WI38 (cell line): ENCODE measurements around the gene SHISA4.
"Not testable (repeated sequence)": the region's sequence is repeated elsewhere in the genome, so short reads cannot be mapped to it uniquely, and the experiment has no call there.

Experiments used
- H3K4me3 ChIP-seq: 2 replicates; pipeline ENCODE4 v1.5.1; 2011; ENCODE audit warnings: low read depth, mild to moderate bottlenecking, control low read depth, low read length
- TF ChIP-seq, protein P1 (sequence below): IDR thresholded peaks from 2 replicates; pipeline ENCODE4 v1.5.1; 2012; ENCODE audit warnings: low read depth, mild to moderate bottlenecking, control low read depth, low read length

SHISA4 gene, protein sequence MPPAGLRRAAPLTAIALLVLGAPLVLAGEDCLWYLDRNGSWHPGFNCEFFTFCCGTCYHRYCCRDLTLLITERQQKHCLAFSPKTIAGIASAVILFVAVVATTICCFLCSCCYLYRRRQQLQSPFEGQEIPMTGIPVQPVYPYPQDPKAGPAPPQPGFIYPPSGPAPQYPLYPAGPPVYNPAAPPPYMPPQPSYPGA

DNA sequence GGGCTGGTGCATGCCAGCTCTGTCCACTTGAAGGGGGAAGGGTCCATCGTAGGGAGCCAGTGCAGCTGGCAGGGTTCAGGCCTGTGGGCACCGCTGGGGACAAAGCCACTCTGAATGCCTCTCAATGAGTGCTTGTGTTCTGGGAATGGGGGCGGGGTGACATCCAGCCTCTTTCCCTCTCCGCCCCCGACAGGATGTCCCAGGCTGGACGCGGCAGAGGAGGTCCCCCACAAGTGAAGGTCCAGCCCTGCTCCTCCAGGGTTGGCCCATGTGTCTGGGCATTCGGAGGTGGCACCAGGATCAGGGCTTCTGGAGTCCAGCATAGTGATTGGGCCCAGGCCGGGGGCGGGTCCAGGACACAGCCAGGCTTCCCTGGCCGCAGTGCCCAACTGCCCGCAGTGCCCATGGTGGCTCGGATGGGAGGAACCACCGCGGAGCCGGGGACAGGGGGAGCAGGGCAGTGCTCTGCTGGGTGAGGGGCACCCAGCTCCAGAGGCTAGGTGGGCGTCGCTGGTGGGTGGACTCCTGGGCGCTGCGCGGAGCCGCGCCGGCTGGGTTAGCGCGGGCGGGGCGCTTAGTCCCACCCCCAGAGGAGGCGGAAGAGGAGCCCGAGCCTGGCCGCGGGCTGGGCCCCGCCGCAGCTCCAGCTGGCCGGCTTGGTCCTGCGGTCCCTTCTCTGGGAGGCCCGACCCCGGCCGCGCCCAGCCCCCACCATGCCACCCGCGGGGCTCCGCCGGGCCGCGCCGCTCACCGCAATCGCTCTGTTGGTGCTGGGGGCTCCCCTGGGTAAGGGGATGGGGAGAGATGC lies at the start of gene SHISA4:
TSS of gene SHISA4 (plus strand) at position 617 of the 808 bp plus-strand sequence. CDS start at position 714, 97 bp downstream.
- TF ChIP-seq, protein P1, sequence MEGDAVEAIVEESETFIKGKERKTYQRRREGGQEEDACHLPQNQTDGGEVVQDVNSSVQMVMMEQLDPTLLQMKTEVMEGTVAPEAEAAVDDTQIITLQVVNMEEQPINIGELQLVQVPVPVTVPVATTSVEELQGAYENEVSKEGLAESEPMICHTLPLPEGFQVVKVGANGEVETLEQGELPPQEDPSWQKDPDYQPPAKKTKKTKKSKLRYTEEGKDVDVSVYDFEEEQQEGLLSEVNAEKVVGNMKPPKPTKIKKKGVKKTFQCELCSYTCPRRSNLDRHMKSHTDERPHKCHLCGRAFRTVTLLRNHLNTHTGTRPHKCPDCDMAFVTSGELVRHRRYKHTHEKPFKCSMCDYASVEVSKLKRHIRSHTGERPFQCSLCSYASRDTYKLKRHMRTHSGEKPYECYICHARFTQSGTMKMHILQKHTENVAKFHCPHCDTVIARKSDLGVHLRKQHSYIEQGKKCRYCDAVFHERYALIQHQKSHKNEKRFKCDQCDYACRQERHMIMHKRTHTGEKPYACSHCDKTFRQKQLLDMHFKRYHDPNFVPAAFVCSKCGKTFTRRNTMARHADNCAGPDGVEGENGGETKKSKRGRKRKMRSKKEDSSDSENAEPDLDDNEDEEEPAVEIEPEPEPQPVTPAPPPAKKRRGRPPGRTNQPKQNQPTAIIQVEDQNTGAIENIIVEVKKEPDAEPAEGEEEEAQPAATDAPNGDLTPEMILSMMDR, result no peak
- H3K4me3 ChIP-seq, result peak within 1 kb of the TSS; percentile 78

DNA sequence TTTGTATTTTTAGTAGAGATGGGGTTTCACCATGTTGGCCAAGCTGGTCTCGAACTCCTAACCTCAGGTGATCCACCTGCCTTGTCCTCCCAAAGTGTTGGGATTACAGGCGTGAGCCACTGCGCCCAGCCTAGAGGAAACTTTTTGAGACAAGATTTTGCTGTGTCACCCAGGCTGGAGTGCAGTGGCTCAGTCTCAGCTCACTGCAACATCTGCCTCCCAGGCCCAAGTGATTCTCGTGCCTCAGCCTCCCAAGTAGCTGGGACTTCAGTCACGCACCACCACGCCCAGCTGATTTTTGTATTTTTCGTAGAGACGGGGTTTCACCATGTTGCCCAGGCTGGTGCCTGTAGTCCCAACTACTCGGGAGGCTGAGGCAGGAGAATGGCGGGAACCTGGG lies 49.6 kb upstream of the SHISA4 start:
- not testable (repeated sequence) for H3K4me3 ChIP-seq

DNA sequence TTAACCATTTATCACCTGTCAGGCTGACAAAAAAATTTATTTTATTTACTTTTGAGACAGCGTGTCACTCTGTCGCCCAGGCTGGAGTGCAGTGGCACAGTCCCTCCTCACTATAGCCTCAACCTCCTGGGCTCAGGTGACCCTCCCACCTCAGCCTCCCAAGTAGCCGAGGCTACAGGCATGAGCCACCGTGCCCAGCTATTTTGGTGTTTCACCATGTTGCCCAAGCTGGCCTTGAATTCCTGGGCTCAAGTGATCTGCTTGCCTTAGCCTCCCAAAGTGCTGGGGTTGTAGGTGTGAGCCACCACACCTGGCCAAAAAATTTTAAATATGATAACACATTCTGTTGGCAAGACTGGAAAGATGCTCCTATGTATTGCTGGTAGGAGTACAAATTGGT lies 48.6 kb upstream of the SHISA4 start:
- TF ChIP-seq, protein P1, result no peak
- no peak overlapping the region for H3K4me3 ChIP-seq

DNA sequence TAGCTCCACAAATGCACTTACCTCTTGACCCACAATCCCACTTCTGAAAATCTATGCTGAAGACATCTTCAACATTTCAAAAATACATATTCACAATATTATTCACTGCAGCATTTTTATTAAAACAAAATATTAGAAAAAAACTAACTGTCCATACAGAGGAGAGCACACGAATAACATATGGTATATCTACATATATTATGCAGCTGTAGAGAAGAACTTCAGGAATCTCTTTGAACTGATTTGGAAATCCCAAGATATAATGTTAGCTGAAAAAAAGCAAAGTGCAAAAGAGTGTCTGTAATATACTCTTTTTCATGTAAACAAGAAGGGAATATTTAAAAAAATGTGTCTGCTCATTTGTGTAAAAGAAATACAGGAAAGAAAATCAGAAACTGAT lies 48.2 kb upstream of the SHISA4 start:
- TF ChIP-seq, protein P1, result no peak
- H3K4me3 ChIP-seq, result no peak overlapping the region

DNA sequence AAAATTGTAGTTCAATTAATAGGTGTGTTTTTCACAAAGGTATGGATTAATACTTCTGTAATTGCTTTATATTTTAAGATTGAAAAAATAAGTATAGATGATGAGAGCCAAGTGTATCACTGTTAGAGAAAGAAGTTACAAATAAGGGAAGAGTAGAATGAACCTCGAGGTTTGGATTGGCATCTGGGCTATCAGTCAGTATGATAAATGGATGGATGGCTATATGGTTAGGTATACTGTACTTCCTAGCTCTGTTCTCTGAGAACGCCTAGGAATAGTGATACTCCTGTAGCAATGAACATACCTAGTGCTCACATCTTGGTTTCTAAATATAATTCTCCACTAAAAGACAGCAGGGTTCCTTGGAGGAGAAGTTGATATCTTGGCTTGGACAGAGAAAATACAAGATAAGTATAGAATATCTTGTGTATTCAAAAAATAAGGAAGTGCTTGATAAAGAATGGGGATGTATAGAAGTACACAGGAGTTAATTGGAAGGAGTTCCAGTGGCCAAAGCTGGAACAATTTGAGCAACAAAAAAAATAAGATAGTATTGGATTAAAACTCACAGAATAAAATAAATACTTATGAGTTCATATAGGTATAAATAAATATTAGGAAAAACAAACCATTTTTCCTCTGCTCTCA lies 47.3 kb upstream of the SHISA4 start:
- H3K4me3 ChIP-seq, result no peak overlapping the region
- TF ChIP-seq, protein P1, result no peak

DNA sequence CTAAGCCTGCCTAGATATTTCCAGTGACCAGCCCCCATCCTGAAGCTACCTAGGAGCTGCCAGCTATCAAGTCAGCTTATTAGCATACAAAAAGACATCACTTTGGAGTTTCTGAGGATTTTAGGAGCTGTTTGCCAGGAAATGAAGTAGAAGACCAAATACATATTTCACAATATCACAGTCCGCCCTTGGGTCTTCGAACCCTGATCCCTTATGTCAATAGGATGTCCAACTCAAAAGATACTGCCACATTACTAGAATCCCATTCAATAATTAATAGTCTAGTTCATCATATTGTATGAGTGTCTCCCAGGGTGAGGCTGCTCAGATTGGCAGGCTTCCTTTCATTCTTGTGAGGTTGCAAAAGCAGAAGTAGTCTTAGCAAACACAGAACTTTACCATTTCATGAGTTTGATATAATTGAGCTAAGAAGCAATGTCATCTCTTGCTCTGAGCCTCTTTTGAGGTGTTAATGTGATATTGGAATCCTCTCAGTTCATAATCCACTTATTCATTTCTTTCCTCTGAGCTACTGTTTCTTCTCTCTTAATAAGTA lies 46.1 kb upstream of the SHISA4 start:
- TF ChIP-seq, protein P1, result no peak
- no peak overlapping the region for H3K4me3 ChIP-seq

DNA sequence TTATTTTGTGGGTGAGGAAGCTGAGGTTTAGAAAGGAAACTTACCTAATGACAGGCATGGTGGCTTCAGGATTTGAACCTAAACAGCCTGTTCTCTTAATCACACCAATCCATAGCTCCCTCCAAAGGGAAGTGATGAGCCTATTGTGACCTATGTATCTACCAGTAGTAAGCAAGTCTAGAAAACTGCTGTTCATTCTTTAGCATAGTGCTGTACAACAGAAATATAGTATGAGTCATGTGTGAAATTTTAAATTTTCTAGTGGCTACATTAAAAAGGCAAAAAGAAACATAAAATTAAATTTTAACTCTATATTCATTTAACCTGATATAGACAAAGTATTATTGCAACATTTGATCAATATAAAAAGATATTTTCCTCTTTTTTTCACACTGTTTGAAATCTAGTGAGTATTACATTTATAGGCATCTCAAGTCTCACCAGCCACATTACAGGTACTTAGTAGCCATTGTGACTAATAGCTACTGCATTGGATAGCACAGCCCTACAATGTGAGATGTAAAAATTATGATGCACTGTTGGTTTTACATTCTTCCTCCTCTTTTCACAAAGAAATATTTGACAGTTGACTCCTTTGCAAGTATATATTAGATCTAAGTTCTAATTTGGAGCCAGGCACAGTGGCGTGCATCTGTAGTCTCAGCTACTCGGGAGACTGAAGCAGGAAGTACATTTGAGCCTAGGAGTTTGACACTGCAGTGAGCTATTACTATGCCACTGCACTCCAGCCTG lies 43.2 kb upstream of the SHISA4 start:
- no peak overlapping the region for H3K4me3 ChIP-seq
- TF ChIP-seq, protein P1, result no peak
